VCaP (cell line): ENCODE measurements around the gene SLC15A4.

Experiments
- H3K27ac ChIP-seq: fragments of 450-650 bp; 2 replicates; pipeline ENCODE4 v1.5.1; 2017
- CTCF ChIP-seq: fragments of 450-650 bp; conservative IDR thresholded peaks from 2 replicates; pipeline ENCODE4 v1.5.1; 2017; ENCODE audit warnings: mild to moderate bottlenecking, moderate library complexity

SLC15A4 gene

GRCh38 chr12:128767518-128767917 is 56.2 kb downstream of the SLC15A4 start:
- TF ChIP-seq CTCF, result no peak
- H3K27ac ChIP-seq, result no peak overlapping the region

GRCh38 chr12:128766738-128767501 is 56.8 kb downstream of the SLC15A4 start:
- TF ChIP-seq CTCF, result no peak
- no peak overlapping the region for H3K27ac ChIP-seq

- H3K27ac ChIP-seq, result no peak overlapping the region
- TF ChIP-seq CTCF, result no peak
Observed at GRCh38 chr12:128763395-128763794, 60.4 kb downstream of the SLC15A4 start.

- no peak overlapping the region for H3K27ac ChIP-seq
- no peak for TF ChIP-seq CTCF
Observed at GRCh38 chr12:128761379-128761790, 62.4 kb downstream of the SLC15A4 start.

GRCh38 chr12:128755566-128755965 is 68.2 kb downstream of the SLC15A4 start:
- no peak overlapping the region for H3K27ac ChIP-seq
- no peak for TF ChIP-seq CTCF

- TF ChIP-seq CTCF, result no peak
- H3K27ac ChIP-seq, result no peak overlapping the region
Observed at GRCh38 chr12:128754275-128754674, 69.5 kb downstream of the SLC15A4 start.

- TF ChIP-seq CTCF, result no peak; the same call in 1 of the 2 replicates
Observed at GRCh38 chr12:128753438-128753837, 70.3 kb downstream of the SLC15A4 start.

More at GRCh38 chr12:128753438-128753837, 70.3 kb downstream of the SLC15A4 start:
- H3K27ac ChIP-seq, result no peak overlapping the region
